Endothelial cell of umbilical vein (primary cell): ENCODE data around the gene RAMP2. TPM values are rescaled to one million over a fixed set of nuclear protein-coding genes. Genes with fewer than 3 reads are reported as not detected.
A peak's percentile ranks its signal among the peaks of the same experiment; 100 is the strongest.

Source experiments
- BruUV-seq: library from RNA; stranded (reverse); fragments of 400-500 nt; replicated peaks from 2 replicates; lab custom pipeline; 2021; lab: Mats Ljungman, UMichigan
- CTCF ChIA-PET: fragments of 300-600, 350-600 bp; sonication (Branson Sonifier 250); formaldehyde crosslinking; loops from one replicate; lab custom pipeline; 2021; ENCODE audit warnings: antibody characterized with exemption, inconsistent platforms; lab: Charles Lee
- POLR2A ChIA-PET: fragments of 300-600, 350-600 bp; sonication (Branson Sonifier 250); formaldehyde crosslinking; loops from one replicate; lab custom pipeline; 2021; ENCODE audit warnings: antibody characterized with exemption, inconsistent platforms; lab: Charles Lee
- DNase-seq: peaks from one replicate; pipeline ENCODE4 v3.0.0-alpha.2; 2011; ENCODE audit warnings: low read depth, low spot score
- FAIRE-seq: peaks from 2 replicates; lab custom pipeline; 2011; peaks lifted over from hg19 to GRCh38; lab: Jason Lieb, UNC
- H2AFZ ChIP-seq: 2 replicates; pipeline ENCODE4 v1.6.0; 2012; ENCODE audit warnings: low read depth, low read length, control low read depth, inconsistent platforms
- H3K27ac ChIP-seq: 2 replicates; pipeline ENCODE4 v1.5.1; 2011; ENCODE audit warnings: low read depth, mild to moderate bottlenecking, control low read depth, low read length, moderate library complexity; ENCODE audit not compliant: insufficient read depth
- H3K27me3 ChIP-seq, 2 experiments: 2 replicates each; pipeline versions ENCODE4 v1.6.0 to v1.6.1; 2011; ENCODE audit warnings: low read length in 2 of 2, mixed read lengths in 1 of 2; ENCODE audit not compliant: control insufficient read depth in 2 of 2, insufficient read depth in 2 of 2
- H3K36me3 ChIP-seq, 2 experiments: 2 replicates in 1 of 2; 3 replicates in 1 of 2; pipeline ENCODE4 v1.5.1; 2011; ENCODE audit warnings: low read length in 2 of 2, mild to moderate bottlenecking in 1 of 2, moderate library complexity in 1 of 2; ENCODE audit not compliant: control insufficient read depth in 2 of 2, insufficient read depth in 2 of 2; ENCODE audit errors: extremely low read depth in 1 of 2
- H3K4me1 ChIP-seq: 3 replicates; pipeline ENCODE4 v1.5.1; 2011; ENCODE audit warnings: mild to moderate bottlenecking, low read length; ENCODE audit not compliant: control insufficient read depth, insufficient read depth; ENCODE audit errors: extremely low read depth
- H3K4me2 ChIP-seq: 2 replicates; pipeline ENCODE4 v1.6.1; 2011; ENCODE audit warnings: low read length, control low read depth, mixed read lengths; ENCODE audit not compliant: insufficient read depth
- H3K4me3 ChIP-seq, 3 experiments: fragments of 200-600 bp in 1 of 3; sonication (generic), shearing (Covaris generic) in 1 of 3; replicated peaks in 1 of 3; 2 replicates each; pipeline ENCODE4 v1.5.1; 2011 to 2016; ENCODE audit warnings: control low read depth in 3 of 3, low read length in 3 of 3, mild to moderate bottlenecking in 2 of 3, inconsistent platforms in 1 of 3, low read depth in 1 of 3, moderate library complexity in 1 of 3; ENCODE audit not compliant: insufficient read depth in 1 of 3
- H3K79me2 ChIP-seq: 2 replicates; pipeline ENCODE4 v1.6.0; 2012; ENCODE audit warnings: low read length, inconsistent platforms; ENCODE audit not compliant: control insufficient read depth, insufficient read depth
- H3K9ac ChIP-seq: replicated peaks from 2 replicates; pipeline ENCODE3; 2011; ENCODE audit warnings: low read length, control low read depth; ENCODE audit not compliant: insufficient read depth; ENCODE audit errors: extremely low read depth
- H3K9me1 ChIP-seq: replicated peaks from 3 replicates; pipeline ENCODE4 v1.6.0; 2011; ENCODE audit warnings: mild to moderate bottlenecking, low read length; ENCODE audit not compliant: control insufficient read depth, insufficient read depth; ENCODE audit errors: extremely low read depth
- H3K9me3 ChIP-seq: replicated peaks from 2 replicates; pipeline ENCODE4 v1.5.1; 2012; ENCODE audit warnings: low read length, inconsistent platforms; ENCODE audit not compliant: control insufficient read depth, insufficient read depth
- H4K20me1 ChIP-seq: replicated peaks from 2 replicates; pipeline ENCODE3; 2011; ENCODE audit warnings: mild to moderate bottlenecking, low read length; ENCODE audit not compliant: control insufficient read depth, insufficient read depth; ENCODE audit errors: extremely low read depth
- EZH2 ChIP-seq: IDR thresholded peaks from 2 replicates; pipeline ENCODE4 v1.6.1; 2012; ENCODE audit warnings: borderline replicate concordance, low read depth, mild to moderate bottlenecking, moderate library complexity, low read length, inconsistent platforms; ENCODE audit not compliant: severe bottlenecking
- FOS ChIP-seq: IDR thresholded peaks from 2 replicates; pipeline ENCODE4 v1.6.1; 2011; ENCODE audit warnings: mild to moderate bottlenecking, low read length, moderate library complexity, borderline replicate concordance; ENCODE audit not compliant: insufficient read depth
- GATA2 ChIP-seq: IDR thresholded peaks from 2 replicates; pipeline ENCODE4 v1.7.0; 2011; ENCODE audit warnings: low read depth, mild to moderate bottlenecking, moderate library complexity, mixed read lengths, low read length; ENCODE audit not compliant: insufficient read length, insufficient read depth
- JUN ChIP-seq: IDR thresholded peaks from 2 replicates; pipeline ENCODE4 v1.6.1; 2011; ENCODE audit warnings: borderline replicate concordance, low read depth; ENCODE audit not compliant: insufficient read length, insufficient read depth
- MYC ChIP-seq: IDR thresholded peaks from one replicate; pipeline ENCODE4 v1.6.1; 2011; ENCODE audit warnings: mild to moderate bottlenecking, low read depth, low read length
- POLR2A ChIP-seq: IDR thresholded peaks from 2 replicates; pipeline ENCODE4 v1.6.1; 2012; ENCODE audit warnings: low read depth, mild to moderate bottlenecking, control low read depth, low read length
- POLR2AphosphoS5 ChIP-seq: IDR thresholded peaks from 2 replicates; pipeline ENCODE4 v1.6.1; 2012; ENCODE audit warnings: low read depth, mild to moderate bottlenecking, control low read depth, low read length, moderate library complexity; ENCODE audit not compliant: insufficient read depth
- dilution Hi-C: fragments of 300-500 bp; cut with MboI; formaldehyde crosslinking; loops from one replicate; pipeline ENCODE4 v1.15.0; 2019; ENCODE audit warnings: low sequenced_read_pairs; ENCODE audit not compliant: extremely low pct_ligation_motif_present
- intact Hi-C: fragments of 100-400 bp; cut with micrococcal nuclease; formaldehyde crosslinking; loops from one replicate; pipeline ENCODE4 v1.10.0; 2022
- polyA plus RNA-seq, 4 experiments: library from polyadenylated mRNA; depleted of rRNA in 3 of 4; stranded (reverse) in 3 of 4; unstranded in 1 of 4; fragments of >200 nt; gene quantifications; 2 replicates each; pipeline versions ENCODE4 v1.2.1 to v1.2.3, GENCODE V29; 2011 to 2012; ENCODE audit warnings: missing spikeins in 1 of 4
- total RNA-seq: library from RNA; stranded (reverse); gene quantifications from 2 replicates; pipeline ENCODE4 v1.2.3, GENCODE V29; 2021
- TF ChIP-seq, protein P1 (sequence below), 2 donors: IDR thresholded peaks; 1 replicate in 1 of 2; 2 replicates in 1 of 2; pipeline ENCODE4 v1.5.1; 2011; ENCODE audit warnings: low read length in 2 of 2, mild to moderate bottlenecking in 2 of 2, moderate library complexity in 2 of 2, control low read depth in 1 of 2, inconsistent platforms in 1 of 2, low read depth in 1 of 2; ENCODE audit not compliant: insufficient read depth in 1 of 2; ENCODE audit errors: extremely low read depth in 1 of 2
- TF ChIP-seq, protein P2 (sequence below): IDR thresholded peaks from 2 replicates; pipeline ENCODE4 v1.6.1; 2011; ENCODE audit not compliant: insufficient read depth, insufficient read length

Gene RAMP2
- total and polyA plus RNA-seq, 2 donors (not counting 3 experiments of a cell fraction or from before 2014, with no cell fraction given), result 106 to 192 TPM

DNA sequence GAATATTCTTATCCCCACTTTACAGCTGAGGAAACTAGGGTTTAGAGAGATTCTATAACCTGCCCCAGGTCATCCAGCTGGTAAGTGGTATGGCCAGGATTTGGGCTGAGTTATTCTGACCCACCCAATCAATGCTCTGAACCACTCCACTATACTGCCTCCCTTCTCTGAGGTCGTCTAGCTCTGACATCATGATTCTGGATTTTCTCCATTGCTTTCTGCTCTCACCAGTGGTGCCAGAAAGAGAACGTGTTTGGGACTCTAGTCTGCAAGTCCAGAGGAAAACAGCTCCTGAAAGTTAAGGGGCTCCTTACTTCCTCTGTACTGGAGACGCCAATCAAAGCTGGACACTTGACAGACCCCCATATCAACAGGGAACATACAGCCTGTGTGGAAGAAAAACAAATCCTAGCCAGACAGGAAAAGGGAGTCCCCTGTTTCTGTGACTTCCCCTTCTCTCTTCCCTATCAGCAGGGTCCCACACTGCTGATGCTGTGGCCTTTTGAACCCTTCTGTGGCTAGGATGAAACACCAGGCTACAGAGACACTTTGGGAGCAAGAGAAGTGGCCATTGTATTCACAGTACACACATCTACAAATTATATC is 10.2 kb upstream of the RAMP2 start:
- CTCF ChIA-PET, result interaction anchor here (1.2 to 5.9 kb wide), 4 partner anchors 12 to 73 kb away, joined by 3 to 55 read pairs (median 4); partner anchors contain the start of gene BECN1
- dilution Hi-C loops, result no loop called here
- peak; percentile 28 for FAIRE-seq

More for the DNA sequence above, 10.2 kb upstream of the RAMP2 start:
- H3K27me3 ChIP-seq, result no peaks in the 10 kb centered on the region
- H4K20me1 ChIP-seq, result no peaks in the 10 kb centered on the region
- TF ChIP-seq, protein P1, sequence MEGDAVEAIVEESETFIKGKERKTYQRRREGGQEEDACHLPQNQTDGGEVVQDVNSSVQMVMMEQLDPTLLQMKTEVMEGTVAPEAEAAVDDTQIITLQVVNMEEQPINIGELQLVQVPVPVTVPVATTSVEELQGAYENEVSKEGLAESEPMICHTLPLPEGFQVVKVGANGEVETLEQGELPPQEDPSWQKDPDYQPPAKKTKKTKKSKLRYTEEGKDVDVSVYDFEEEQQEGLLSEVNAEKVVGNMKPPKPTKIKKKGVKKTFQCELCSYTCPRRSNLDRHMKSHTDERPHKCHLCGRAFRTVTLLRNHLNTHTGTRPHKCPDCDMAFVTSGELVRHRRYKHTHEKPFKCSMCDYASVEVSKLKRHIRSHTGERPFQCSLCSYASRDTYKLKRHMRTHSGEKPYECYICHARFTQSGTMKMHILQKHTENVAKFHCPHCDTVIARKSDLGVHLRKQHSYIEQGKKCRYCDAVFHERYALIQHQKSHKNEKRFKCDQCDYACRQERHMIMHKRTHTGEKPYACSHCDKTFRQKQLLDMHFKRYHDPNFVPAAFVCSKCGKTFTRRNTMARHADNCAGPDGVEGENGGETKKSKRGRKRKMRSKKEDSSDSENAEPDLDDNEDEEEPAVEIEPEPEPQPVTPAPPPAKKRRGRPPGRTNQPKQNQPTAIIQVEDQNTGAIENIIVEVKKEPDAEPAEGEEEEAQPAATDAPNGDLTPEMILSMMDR (IDR thresholded peaks at IDR 0.05; ENCODE audit: extremely low read depth in 1 of 2, insufficient read depth in 1 of 2, low read depth in 1 of 2, low read length in 2 of 2), result no peak
- TF ChIP-seq GATA2 (no peak), POLR2A (no peak), EZH2 (no peak), JUN (no peak), MYC (no peak), FOS (no peak), POLR2AphosphoS5 (no peak)
- TF ChIP-seq, protein P2, sequence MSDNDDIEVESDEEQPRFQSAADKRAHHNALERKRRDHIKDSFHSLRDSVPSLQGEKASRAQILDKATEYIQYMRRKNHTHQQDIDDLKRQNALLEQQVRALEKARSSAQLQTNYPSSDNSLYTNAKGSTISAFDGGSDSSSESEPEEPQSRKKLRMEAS, result no peak
- intact Hi-C loops, result no loop called here
- H3K4me2 ChIP-seq, result no peak overlapping the region
- peak; percentile 76 for DNase-seq
- no peak overlapping the region for H3K4me3 ChIP-seq
- H2AFZ ChIP-seq, result no peak overlapping the region
- no peaks in the 10 kb centered on the region for H3K36me3 ChIP-seq
- POLR2A ChIA-PET, result no interaction called here
- no peaks in the 10 kb centered on the region for H3K9me3 ChIP-seq
- no peak overlapping the region for H3K9ac ChIP-seq
- BruUV-seq, result no TSS peak
- H3K27ac ChIP-seq, result no peak overlapping the region
- H3K9me1 ChIP-seq, result no peaks in the 10 kb centered on the region
- no peaks in the 10 kb centered on the region for H3K79me2 ChIP-seq
- peaks cover 5% of the 10 kb centered on the region for H3K4me1 ChIP-seq
